A549 (cell line): ENCODE measurements around the gene RAP1A. TPM values are rescaled to one million over a fixed set of nuclear protein-coding genes. Genes with fewer than 3 reads are reported as not detected.

Experiments used
- ATAC-seq, 2 experiments: fragments of 200-7000 bp in 1 of 2; fragments of >200 bp in 1 of 2; cut with Nextera tagmentation in 1 of 2; cut with Tn5 transposase in 1 of 2; 3 replicates each; pipeline versions ENCODE4 v1.8.0 to v1.9.1; 2018 to 2020; ENCODE audit warnings: mild to moderate bottlenecking in 1 of 2, moderate library complexity in 1 of 2
- CTCF ChIA-PET: fragments of 300-600 bp; sonication (Branson Sonifier 250); formaldehyde crosslinking; extraction: SDS; loops from one replicate; lab custom pipeline; 2021; ENCODE audit warnings: antibody characterized with exemption, inconsistent platforms; lab: Yijun Ruan, JAX
- POLR2A ChIA-PET: fragments of 350-600 bp; formaldehyde crosslinking; extraction: SDS; loops from one replicate; lab custom pipeline; 2021; ENCODE audit warnings: antibody characterized with exemption, inconsistent platforms; lab: Yijun Ruan, JAX
- DNase-seq, 2 experiments: peaks; one replicate each; pipeline versions ENCODE4 v3.0.0 to v3.0.0-alpha.2; 2011 to 2016; ENCODE audit warnings: low read depth in 1 of 2, low spot score in 1 of 2
- FAIRE-seq: peaks from 2 replicates; lab custom pipeline; 2011; peaks lifted over from hg19 to GRCh38; lab: Jason Lieb, UNC
- H3K27ac ChIP-seq, 2 experiments: fragments of >200 bp; sonication (Bioruptor Twin); formaldehyde crosslinking; 3 replicates each; pipeline ENCODE4 v1.5.1; 2016 to 2017
- H3K4me1 ChIP-seq: fragments of >200 bp; sonication (Bioruptor Twin); formaldehyde crosslinking; 3 replicates; pipeline ENCODE4 v1.6.1; 2016
- H3K4me2 ChIP-seq: fragments of >200 bp; sonication (Bioruptor Twin); formaldehyde crosslinking; 3 replicates; pipeline ENCODE4 v1.6.1; 2016
- H3K4me3 ChIP-seq: fragments of >200 bp; sonication (Bioruptor Twin); formaldehyde crosslinking; 3 replicates; pipeline ENCODE4 v1.5.1; 2016
- H3K9me3 ChIP-seq: fragments of >200 bp; sonication (Bioruptor Twin); formaldehyde crosslinking; 3 replicates; pipeline ENCODE4 v1.6.1; 2016
- BHLHE40 ChIP-seq: IDR thresholded peaks from 2 replicates; pipeline ENCODE4 v1.6.1; 2012; ENCODE audit warnings: low read depth, low read length, inconsistent platforms
- CHD2 ChIP-seq: fragments of 150-350 bp; IDR thresholded peaks from 2 replicates; pipeline ENCODE4 v1.6.1; 2014; ENCODE audit warnings: low read length; ENCODE audit not compliant: partially characterized antibody
- EHF ChIP-seq: fragments of 250-450 bp; sonication (Bioruptor Pico); IDR thresholded peaks from 2 replicates; pipeline ENCODE4 v1.5.0; 2020; ENCODE audit warnings: mild to moderate bottlenecking
- EP300 ChIP-seq, 2 experiments: fragments of >200 bp; sonication (Bioruptor Twin); formaldehyde crosslinking; IDR thresholded peaks; 2 replicates in 1 of 2; 3 replicates in 1 of 2; pipeline ENCODE4 v1.6.1; 2016 to 2017
- FOSL2 ChIP-seq, 2 experiments: fragments of 450-650 bp in 1 of 2; fragments of >200 bp in 1 of 2; sonication (Bioruptor Twin) in 1 of 2; formaldehyde crosslinking; IDR thresholded peaks; 2 replicates each; pipeline versions ENCODE4 v1.5.0 to v1.6.1; 2016 to 2020; ENCODE audit warnings: mild to moderate bottlenecking in 1 of 2, moderate library complexity in 1 of 2
- FOXS1 ChIP-seq: fragments of 250-450 bp; sonication (Bioruptor Pico); IDR thresholded peaks from 2 replicates; pipeline ENCODE4 v1.5.0; 2020; ENCODE audit warnings: mild to moderate bottlenecking, moderate library complexity
- GATA3 ChIP-seq: IDR thresholded peaks from 2 replicates; pipeline ENCODE4 v1.6.1; 2012; ENCODE audit warnings: borderline replicate concordance
- HOXB13 ChIP-seq: fragments of 250-450 bp; sonication (Bioruptor Pico); IDR thresholded peaks from 2 replicates; pipeline ENCODE4 v1.5.0; 2020; ENCODE audit warnings: low read depth, mild to moderate bottlenecking, moderate library complexity
- KDM5A ChIP-seq: fragments of 200-600 bp; sonication (generic); IDR thresholded peaks from 2 replicates; pipeline ENCODE4 v1.6.1; 2016; ENCODE audit warnings: antibody characterized with exemption, mild to moderate bottlenecking
- MAZ ChIP-seq: fragments of 150-350 bp; IDR thresholded peaks from 2 replicates; pipeline ENCODE4 v1.6.1; 2014; ENCODE audit warnings: antibody characterized with exemption, low read depth, low read length, borderline replicate concordance
- MYC ChIP-seq: IDR thresholded peaks from 2 replicates; pipeline ENCODE4 v1.6.1; 2012; ENCODE audit warnings: mild to moderate bottlenecking, inconsistent platforms, low read length, improper control_type of control experiment, borderline replicate concordance
- NPAS2 ChIP-seq: fragments of 250-450 bp; sonication (Bioruptor Pico); IDR thresholded peaks from 2 replicates; pipeline ENCODE4 v1.8.0; 2022; ENCODE audit warnings: mild to moderate bottlenecking, moderate library complexity, borderline replicate concordance
- PHF8 ChIP-seq: fragments of 200-600 bp; sonication (generic); IDR thresholded peaks from 2 replicates; pipeline ENCODE4 v1.6.1; 2016; ENCODE audit warnings: low read depth, mild to moderate bottlenecking, antibody characterized with exemption, moderate library complexity, borderline replicate concordance
- POLR2A ChIP-seq: IDR thresholded peaks from 2 replicates; pipeline ENCODE4 v1.6.1; 2012; ENCODE audit warnings: mild to moderate bottlenecking, low read length
- RFX5 ChIP-seq: fragments of 450-650 bp; IDR thresholded peaks from 2 replicates; pipeline ENCODE4 v1.7.1; 2014; ENCODE audit warnings: antibody characterized with exemption, mild to moderate bottlenecking, moderate library complexity
- TFCP2L1 ChIP-seq: fragments of 250-450 bp; sonication (Bioruptor Pico); IDR thresholded peaks from 2 replicates; pipeline ENCODE4 v1.5.0; 2021; ENCODE audit warnings: mild to moderate bottlenecking
- USF2 ChIP-seq: fragments of 450-650 bp; IDR thresholded peaks from 2 replicates; pipeline ENCODE4 v1.6.1; 2014; ENCODE audit warnings: antibody characterized with exemption
- ZC3H11A ChIP-seq: fragments of 450-650 bp; IDR thresholded peaks from 2 replicates; pipeline ENCODE4 v1.6.1; 2014; ENCODE audit warnings: antibody characterized with exemption, mild to moderate bottlenecking
- ZSCAN20 ChIP-seq: fragments of 250-450 bp; sonication (Bioruptor Pico); IDR thresholded peaks from 2 replicates; pipeline ENCODE4 v1.8.0; 2022; ENCODE audit warnings: mild to moderate bottlenecking, moderate library complexity
- WGBS: methylation state at CpG from one replicate; pipeline ENCODE4 v1.1.6; 2017; ENCODE audit errors: missing lambda C conversion rate; 5-methylcytosine and 5-hydroxymethylcytosine counted together
- polyA plus RNA-seq, 4 experiments: library from polyadenylated mRNA; depleted of rRNA in 3 of 4; stranded (reverse); fragments of >200 nt; fragmentation: RNase III in 1 of 4; extraction: RNeasy Plus Mini Kit Qiagen cat#74134 plus additional on column Dnase treatment in 1 of 4; gene quantifications; 2 replicates in 3 of 4; 3 replicates in 1 of 4; pipeline ENCODE4 v1.2.3, GENCODE V29; 2011 to 2017
- TF ChIP-seq, protein P1 (sequence below): fragments of >200 bp; sonication (Bioruptor Twin); formaldehyde crosslinking; IDR thresholded peaks from 3 replicates; pipeline ENCODE4 v1.6.1; 2016

Gene RAP1A
- polyA plus RNA-seq, 2 of the 4 experiments (the other 2 are of a cell fraction), result 37.1 to 39.8 TPM

DNA sequence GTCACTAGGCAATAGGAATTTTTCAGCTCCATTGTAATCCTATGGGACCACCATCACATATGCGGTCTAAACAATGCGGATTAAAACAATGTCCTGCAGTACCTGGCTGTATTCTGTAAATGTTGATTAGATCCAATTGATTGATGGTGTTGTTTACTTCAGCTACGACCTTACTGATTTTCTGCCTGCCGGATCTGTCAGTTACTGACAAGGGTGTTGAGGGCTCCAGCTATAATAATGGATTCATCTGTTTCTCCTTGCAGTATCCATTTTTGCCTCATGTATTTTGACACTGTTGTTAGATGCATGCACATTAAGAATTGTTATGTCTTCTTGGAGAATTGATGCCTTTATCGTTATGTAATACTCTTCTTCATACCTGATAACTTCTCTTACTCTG, 39.0 kb downstream of the RAP1A start:
- H3K4me1 ChIP-seq, result peaks cover 8% of the 10 kb centered on the region; the same call in 2 of the 3 replicates
- POLR2A ChIA-PET, result no interaction called here
- FAIRE-seq (no peak), DNase-seq (no peak), ATAC-seq (no peak)
- no peak overlapping the region for H3K4me3 ChIP-seq
- no peak for TF ChIP-seq GATA3
- no peak for TF ChIP-seq POLR2A
- CTCF ChIA-PET, result interaction anchor here (1.2 to 4.5 kb wide), 2 partner anchors 146 to 151 kb away, joined by 3 to 24 read pairs; no protein-coding TSS in a partner anchor
- 93% methylated on average over 5 of the region's 5 CpGs for WGBS
- no peaks in the 10 kb centered on the region for H3K9me3 ChIP-seq
- no peak overlapping the region for H3K4me2 ChIP-seq
- no peak overlapping the region for H3K27ac ChIP-seq

GRCh38 chr1:111660204-111661150, 40.9 kb downstream of the RAP1A start:
- TF ChIP-seq NPAS2 (CRISPR knock-in tag) (no peak), CHD2 (no peak), MAZ (no peak), RFX5 (no peak), FOSL2 (IDR thresholded peaks at IDR 0.05) (no peak), FOSL2 (CRISPR knock-in tag; IDR thresholded peaks at IDR 0.05) (no peak), ZSCAN20 (no peak), BHLHE40 (no peak), ZC3H11A (no peak), MYC (no peak)
- TF ChIP-seq, protein P1, sequence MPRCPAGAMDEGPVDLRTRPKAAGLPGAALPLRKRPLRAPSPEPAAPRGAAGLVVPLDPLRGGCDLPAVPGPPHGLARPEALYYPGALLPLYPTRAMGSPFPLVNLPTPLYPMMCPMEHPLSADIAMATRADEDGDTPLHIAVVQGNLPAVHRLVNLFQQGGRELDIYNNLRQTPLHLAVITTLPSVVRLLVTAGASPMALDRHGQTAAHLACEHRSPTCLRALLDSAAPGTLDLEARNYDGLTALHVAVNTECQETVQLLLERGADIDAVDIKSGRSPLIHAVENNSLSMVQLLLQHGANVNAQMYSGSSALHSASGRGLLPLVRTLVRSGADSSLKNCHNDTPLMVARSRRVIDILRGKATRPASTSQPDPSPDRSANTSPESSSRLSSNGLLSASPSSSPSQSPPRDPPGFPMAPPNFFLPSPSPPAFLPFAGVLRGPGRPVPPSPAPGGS, result no peak
- ChIA-PET POLR2A (no interaction called here), CTCF (interaction anchor here (0.7 to 4.5 kb wide), 2 partner anchors 153 to 179 kb away, joined by 3 to 24 read pairs; no protein-coding TSS in a partner anchor)
- no peak for FAIRE-seq
- H3K4me3 ChIP-seq, result no peak overlapping the region
- no peaks in the 10 kb centered on the region for H3K9me3 ChIP-seq
- H3K27ac ChIP-seq, result no peak overlapping the region
- H3K4me1 ChIP-seq, result peaks cover 8% of the 10 kb centered on the region; the same call in 2 of the 3 replicates
- no peak overlapping the region for H3K4me2 ChIP-seq
- no peak for ATAC-seq
- WGBS, result 76% methylated on average over 5 of the region's 5 CpGs
- no peak for DNase-seq

GRCh38 chr1:111664652-111665051, 45.1 kb downstream of the RAP1A start:
- ChIA-PET POLR2A (no interaction called here), CTCF (interaction anchor here (2.9 kb wide), 1 partner anchor 156 kb away, joined by 7 read pairs; no protein-coding TSS in a partner anchor)
- WGBS, result 77% methylated on average over 1 of the region's 1 CpG
- no peak overlapping the region for H3K27ac ChIP-seq
- H3K4me2 ChIP-seq, result no peak overlapping the region
- DNase-seq (no peak), FAIRE-seq (no peak), ATAC-seq (no peak)
- no peak overlapping the region for H3K4me3 ChIP-seq
- TF ChIP-seq BHLHE40, result no peak
- TF ChIP-seq FOXS1, result no peak
- no peak for TF ChIP-seq MYC
- TF ChIP-seq EHF (CRISPR knock-in tag), result no peak
- TF ChIP-seq KDM5A, result no peak
- TF ChIP-seq EP300 (IDR thresholded peaks at IDR 0.05), result no peak
- no peak for TF ChIP-seq TFCP2L1
- H3K4me1 ChIP-seq, result no peaks in the 10 kb centered on the region
- H3K9me3 ChIP-seq, result no peaks in the 10 kb centered on the region

- H3K27ac ChIP-seq, result no peak overlapping the region
- TF ChIP-seq ZC3H11A (no peak), PHF8 (no peak), USF2 (no peak), HOXB13 (CRISPR knock-in tag) (no peak)
- TF ChIP-seq, all 56 proteins: peak for 0
- FAIRE-seq, result no peak
- ChIA-PET POLR2A (no interaction called here), CTCF (interaction anchor here (2.9 kb wide), 1 partner anchor 157 kb away, joined by 7 read pairs; no protein-coding TSS in a partner anchor)
- H3K4me3 ChIP-seq, result no peak overlapping the region
- H3K4me1 ChIP-seq, result no peaks in the 10 kb centered on the region
- ATAC-seq, result no peak
- no peak overlapping the region for H3K4me2 ChIP-seq
- DNase-seq, result no peak
- H3K9me3 ChIP-seq, result no peaks in the 10 kb centered on the region
Observed at GRCh38 chr1:111665497-111665896, 45.9 kb downstream of the RAP1A start.
